K562 (cell line): ENCODE results near the gene B4GALT5. TPM values are rescaled to one million over a fixed set of nuclear protein-coding genes. Genes with fewer than 3 reads are reported as not detected.

Experiments used
- ATAC-seq: fragments of 200-7000 bp; cut with Tn5 transposase; 3 replicates; pipeline ENCODE4 v1.9.1; 2020; ENCODE audit warnings: moderate library complexity
- BruUV-seq: library from RNA; stranded (reverse); fragments of 400-500 nt; replicated peaks from 2 replicates; lab custom pipeline; 2021; lab: Mats Ljungman, UMichigan
- CTCF ChIA-PET: fragments of 300-600 bp; formaldehyde crosslinking; extraction: SDS; loops from one replicate; lab custom pipeline; 2021; ENCODE audit warnings: low intra/inter-chr PET ratio; lab: Yijun Ruan, JAX
- POLR2A ChIA-PET: fragments of 300-600, 350-650 bp; sonication (Branson Sonifier 250); formaldehyde crosslinking; extraction: SDS; loops from one replicate; lab custom pipeline; 2021; ENCODE audit warnings: antibody characterized with exemption, inconsistent platforms; lab: Yijun Ruan, JAX
- DNase-seq, 4 experiments: peaks; one replicate each; pipeline versions ENCODE4 v3.0.0 to v3.0.0-alpha.2; 2011 to 2018; ENCODE audit warnings: low spot score in 3 of 4, mixed read lengths in 3 of 4; ENCODE audit errors: extremely low read depth in 1 of 4
- FAIRE-seq: peaks from 2 replicates; lab custom pipeline; 2011; peaks lifted over from hg19 to GRCh38; lab: Jason Lieb, UNC
- H2AFZ ChIP-seq: 2 replicates; pipeline ENCODE4 v1.6.0; 2011; ENCODE audit warnings: low read depth, low read length, control low read depth, inconsistent platforms
- H3K27ac ChIP-seq: fragments of 200-600 bp; 3 replicates; pipeline ENCODE4 v1.8.0; 2011; ENCODE audit warnings: low read depth, mild to moderate bottlenecking, control low read depth, inconsistent platforms, low read length, moderate library complexity, mixed read lengths; ENCODE audit errors: extremely low read depth
- H3K27me3 ChIP-seq, 2 experiments: fragments of 300-600 bp in 1 of 2; 2 replicates in 1 of 2; 3 replicates in 1 of 2; pipeline versions ENCODE4 v1.6.0 to v1.8.0; 2011; ENCODE audit warnings: inconsistent platforms in 2 of 2, low read length in 2 of 2, mild to moderate bottlenecking in 1 of 2, mixed read lengths in 1 of 2, moderate library complexity in 1 of 2; ENCODE audit not compliant: control insufficient read depth in 2 of 2, insufficient read depth in 2 of 2
- H3K36me3 ChIP-seq: fragments of 300-600 bp; 3 replicates; pipeline ENCODE4 v1.8.0; 2011; ENCODE audit warnings: mild to moderate bottlenecking, low read length, inconsistent platforms; ENCODE audit not compliant: control insufficient read depth, insufficient read depth
- H3K4me1 ChIP-seq, 2 experiments: fragments of 200-600 bp in 1 of 2; replicated peaks in 1 of 2; 2 replicates in 1 of 2; 3 replicates in 1 of 2; pipeline versions ENCODE4 v1.5.1 to v1.8.0; 2011; ENCODE audit warnings: inconsistent platforms in 2 of 2, low read length in 2 of 2, mild to moderate bottlenecking in 1 of 2, mixed read lengths in 1 of 2, moderate library complexity in 1 of 2; ENCODE audit not compliant: control insufficient read depth in 2 of 2, insufficient read depth in 2 of 2
- H3K4me2 ChIP-seq: 2 replicates; pipeline ENCODE4 v1.6.1; 2011; ENCODE audit warnings: low read length, control low read depth, inconsistent platforms, mixed read lengths; ENCODE audit not compliant: insufficient read depth
- H3K4me3 ChIP-seq: fragments of 200-600 bp; sonication (generic), shearing (Covaris generic); 2 replicates; pipeline ENCODE4 v1.5.1; 2016; ENCODE audit warnings: control low read depth, inconsistent platforms
- H3K79me2 ChIP-seq: fragments of 200-600 bp; 3 replicates; pipeline ENCODE4 v1.8.0; 2011; ENCODE audit warnings: low read length, inconsistent platforms; ENCODE audit not compliant: control insufficient read depth, insufficient read depth
- H3K9ac ChIP-seq, 2 experiments: 2 replicates each; pipeline versions ENCODE4 v1.6.0 to v1.6.1; 2011; ENCODE audit warnings: low read depth in 2 of 2, low read length in 2 of 2, control low read depth in 1 of 2, inconsistent platforms in 1 of 2, mild to moderate bottlenecking in 1 of 2, mixed read lengths in 1 of 2; ENCODE audit not compliant: insufficient read depth in 1 of 2
- H3K9me1 ChIP-seq: one replicate; pipeline ENCODE4 v1.6.0; 2011; ENCODE audit warnings: inconsistent platforms, mild to moderate bottlenecking, low read length, moderate library complexity; ENCODE audit not compliant: control insufficient read depth, insufficient read depth
- H3K9me3 ChIP-seq: replicated peaks from 2 replicates; pipeline ENCODE4 v1.5.1; 2011; ENCODE audit warnings: low read depth, low read length, inconsistent platforms; ENCODE audit not compliant: control insufficient read depth, insufficient read depth
- H4K20me1 ChIP-seq: replicated peaks from 2 replicates; pipeline ENCODE4 v1.6.1; 2011; ENCODE audit warnings: low read length, inconsistent platforms, mixed read lengths; ENCODE audit not compliant: control insufficient read depth, insufficient read depth
- LCOR ChIP-seq: sonication (generic); formaldehyde crosslinking; IDR thresholded peaks from 2 replicates; pipeline ENCODE4 v1.8.0; 2022; ENCODE audit warnings: mild to moderate bottlenecking, missing genetic modification reagents
- POLR2A ChIP-seq: fragments of 450-650 bp; conservative IDR thresholded peaks from 2 replicates; pipeline ENCODE4 v1.6.1; 2016
- PTRF ChIP-seq: fragments of 450-650 bp; IDR thresholded peaks from 2 replicates; pipeline ENCODE4 v1.6.1; 2016; ENCODE audit warnings: mild to moderate bottlenecking, missing genetic modification characterization, missing compliant biosample characterization
- SLC30A9 ChIP-seq: fragments of 250-450 bp; sonication (Bioruptor Pico); IDR thresholded peaks from 2 replicates; pipeline ENCODE4 v1.8.0; 2022; ENCODE audit warnings: mild to moderate bottlenecking, moderate library complexity
- SOX6 ChIP-seq: fragments of 450-650 bp; IDR thresholded peaks from 2 replicates; pipeline ENCODE4 v1.6.1; 2014; ENCODE audit warnings: mild to moderate bottlenecking
- ZNF57 ChIP-seq: fragments of 450-650 bp; formaldehyde crosslinking; IDR thresholded peaks from 2 replicates; pipeline ENCODE4 v1.4.0; 2020; ENCODE audit warnings: mild to moderate bottlenecking, moderate library complexity
- WGBS: fragments of 100-300 bp; shearing (Covaris generic); methylation state at CpG from one replicate; pipeline ENCODE4 v1.1.6; 2016; ENCODE audit warnings: low coverage, mixed read lengths; ENCODE audit not compliant: insufficient coverage; ENCODE audit errors: missing lambda C conversion rate; 5-methylcytosine and 5-hydroxymethylcytosine counted together
- in situ Hi-C: fragments of 300-500 bp; cut with MboI; formaldehyde crosslinking; loops from 4 replicates; pipeline ENCODE4 v1.15.0; 2018; ENCODE audit warnings: inconsistent platforms, mixed read lengths
- intact Hi-C: fragments of 100-400 bp; cut with micrococcal nuclease; formaldehyde crosslinking; loops from 2 replicates; pipeline ENCODE4 v1.14.2; 2022
- polyA plus RNA-seq, 8 experiments: library from polyadenylated mRNA; depleted of rRNA in 4 of 8; stranded (reverse) in 5 of 8; unstranded in 3 of 8; fragments of >200 nt; fragmentation: Nextera tagmentation in 2 of 8; fragmentation: Illumina TruSeq in 1 of 8; extraction: Ambion mirVana in 2 of 8; extraction: Trizol in 1 of 8; gene quantifications; 2 replicates each; pipeline versions ENCODE4 v1.2.1 to v1.2.3, GENCODE V29; 2011 to 2014; ENCODE audit warnings: inconsistent platforms in 1 of 8, missing spikeins in 1 of 8
- total RNA-seq, 7 experiments: library from RNA; depleted of rRNA in 6 of 7; stranded (reverse); fragments of >200 nt in 6 of 7; fragmentation: Illumina TruSeq in 2 of 7; extraction: Trizol in 2 of 7; gene quantifications; 2 replicates each; pipeline versions ENCODE4 v1.2.1 to v1.2.3, GENCODE V29; 2011 to 2021; ENCODE audit warnings: low replicate concordance in 1 of 7

Gene B4GALT5
- total and polyA plus RNA-seq, 9 of the 15 experiments (the other 6 are each of a cell fraction or from before 2014, with no cell fraction given), result 8.5 to 32.6 (median 23.4) TPM

GRCh38 chr20:49691818-49692568 lies 21.7 kb downstream of the B4GALT5 start:
- ATAC-seq, result no peak
- Histone ChIP-seq H3K27me3 (no peaks in the 10 kb centered on the region), H3K9me3 (no peaks in the 10 kb centered on the region), H4K20me1 (peaks cover 6% of the 10 kb centered on the region; the same call in 1 of the 2 replicates), H3K4me2 (no peak overlapping the region), H3K4me1 (peaks cover 8 to 37% of the 10 kb centered on the region in 2 experiments), H3K9me1 (no peaks in the 10 kb centered on the region), H3K4me3 (no peak overlapping the region), H3K27ac (no peak overlapping the region; the same call in 2 of the 3 replicates), H3K79me2 (peaks cover 100% of the 10 kb centered on the region), H2AFZ (no peak overlapping the region), H3K36me3 (peaks cover 5% of the 10 kb centered on the region; the same call in 1 of the 3 replicates), H3K9ac (no peak overlapping the region)
- in situ Hi-C loops, result no loop called here
- TF ChIP-seq LCOR (CRISPR knock-in tag) (no peak), PTRF (tag) (no peak), SLC30A9 (CRISPR knock-in tag) (no peak), POLR2A (no peak), SOX6 (0 out of 2 replicates have a peak, but pooled peaks have one; percentile 6), ZNF57 (CRISPR knock-in tag) (no peak)
- no TSS peak for BruUV-seq
- DNase-seq, result no peak
- intact Hi-C loops, result no loop called here
- ChIA-PET CTCF (no interaction called here), POLR2A (interaction anchor here (1.4 to 2.5 kb wide), 3 partner anchors 11 to 63 kb away, joined by 3 to 13 read pairs (median 5); no protein-coding TSS in a partner anchor)
- WGBS, result 78% methylated on average over 3 of the region's 5 CpGs
- no peak for FAIRE-seq
